K562 (cell line): ENCODE results near the gene TIMP4. TPM values are rescaled to one million over a fixed set of nuclear protein-coding genes. Genes with fewer than 3 reads are reported as not detected.

Experiments
- CBX1 ChIP-seq: sonication (generic); IDR thresholded peaks from 2 replicates; pipeline ENCODE4 v1.6.1; 2016; ENCODE audit warnings: antibody characterized with exemption, low read depth, mild to moderate bottlenecking
- CTCFL ChIP-seq: IDR thresholded peaks from 2 replicates; pipeline ENCODE4 v1.6.1; 2011; ENCODE audit warnings: borderline replicate concordance, low read depth, mild to moderate bottlenecking, moderate library complexity, low read length; ENCODE audit not compliant: insufficient read depth, poor library complexity, severe bottlenecking
- FOSL1 ChIP-seq: fragments of 200-800 bp; sonication (Bioruptor generic); conservative IDR thresholded peaks from 2 replicates; pipeline ENCODE4 v1.6.1; 2016; ENCODE audit warnings: missing genetic modification characterization, missing compliant biosample characterization
- FOXP1 ChIP-seq: sonication (generic); formaldehyde crosslinking; IDR thresholded peaks from 2 replicates; pipeline ENCODE4 v1.8.0; 2022; ENCODE audit warnings: mild to moderate bottlenecking, missing genetic modification reagents
- GABPA ChIP-seq: fragments of 200-800 bp; sonication (Bioruptor generic); conservative IDR thresholded peaks from 2 replicates; pipeline ENCODE4 v1.6.1; 2016; ENCODE audit warnings: low read depth, missing genetic modification characterization, missing compliant biosample characterization
- GATAD2A ChIP-seq: fragments of 450-650 bp; IDR thresholded peaks from 2 replicates; pipeline ENCODE4 v1.6.1; 2017
- HMG20A ChIP-seq: fragments of 450-650 bp; formaldehyde crosslinking; conservative IDR thresholded peaks from 2 replicates; pipeline ENCODE4 v1.4.0; 2020; ENCODE audit warnings: mild to moderate bottlenecking, mixed read lengths
- LCOR ChIP-seq: sonication (generic); formaldehyde crosslinking; IDR thresholded peaks from 2 replicates; pipeline ENCODE4 v1.8.0; 2022; ENCODE audit warnings: mild to moderate bottlenecking, missing genetic modification reagents
- NR2C1 ChIP-seq, 2 experiments: fragments of 450-650 bp; IDR thresholded peaks; 2 replicates each; pipeline ENCODE4 v1.6.1; 2017; ENCODE audit warnings: mild to moderate bottlenecking in 2 of 2, antibody characterized with exemption in 1 of 2, inconsistent platforms in 1 of 2, missing compliant biosample characterization in 1 of 2, missing genetic modification characterization in 1 of 2
- POLR2AphosphoS5 ChIP-seq: IDR thresholded peaks from 2 replicates; pipeline ENCODE4 v1.6.1; 2011; ENCODE audit warnings: mild to moderate bottlenecking, low read depth, low read length, moderate library complexity; ENCODE audit not compliant: control insufficient read depth, insufficient read depth
- PREB ChIP-seq: sonication (generic); formaldehyde crosslinking; IDR thresholded peaks from 2 replicates; pipeline ENCODE4 v1.8.1; 2023; ENCODE audit warnings: mild to moderate bottlenecking, missing genetic modification reagents
- PURB ChIP-seq: sonication (generic); formaldehyde crosslinking; IDR thresholded peaks from 2 replicates; pipeline ENCODE4 v1.9.0; 2021; ENCODE audit warnings: low read depth, mild to moderate bottlenecking, missing genetic modification reagents
- RUNX1 ChIP-seq: sonication (generic); IDR thresholded peaks from 2 replicates; pipeline ENCODE4 v1.6.1; 2016; ENCODE audit warnings: antibody characterized with exemption, low read depth
- TAL1 ChIP-seq: fragments of 450-650 bp; IDR thresholded peaks from 2 replicates; pipeline ENCODE4 v1.6.1; 2016; ENCODE audit warnings: mild to moderate bottlenecking
- TCFL5 ChIP-seq: fragments of 250-450 bp; sonication (Bioruptor Pico); conservative IDR thresholded peaks from 2 replicates; pipeline ENCODE4 v1.6.1; 2021; ENCODE audit warnings: mild to moderate bottlenecking, moderate library complexity, matching md5 sums
- U2AF1 ChIP-seq: fragments of 200-400 bp; formaldehyde crosslinking; optimal IDR thresholded peaks from 2 replicates; pipeline ENCODE3; 2017; ENCODE audit warnings: mild to moderate bottlenecking, low read depth, low read length, moderate library complexity
- ZBED1 ChIP-seq: IDR thresholded peaks from 2 replicates; pipeline ENCODE4 v1.6.1; 2014
- ZNF121 ChIP-seq: sonication (generic); formaldehyde crosslinking; conservative IDR thresholded peaks from 2 replicates; pipeline ENCODE4 v1.8.0; 2022; ENCODE audit warnings: missing genetic modification reagents
- ZNF175 ChIP-seq: fragments of 200-800 bp; sonication (Bioruptor generic); IDR thresholded peaks from 2 replicates; pipeline ENCODE4 v1.6.1; 2016; ENCODE audit warnings: low read depth, mild to moderate bottlenecking, missing genetic modification characterization, missing compliant biosample characterization
- ZNF695 ChIP-seq: fragments of 450-650 bp; formaldehyde crosslinking; IDR thresholded peaks from 2 replicates; pipeline ENCODE4 v1.4.0; 2020; ENCODE audit warnings: mild to moderate bottlenecking, moderate library complexity
- ZNF79 ChIP-seq: fragments of 250-450 bp; sonication (Bioruptor Pico); IDR thresholded peaks from 2 replicates; pipeline ENCODE4 v1.4.0; 2020; ENCODE audit warnings: low read depth, mild to moderate bottlenecking, moderate library complexity
- polyA plus RNA-seq, 8 experiments: library from polyadenylated mRNA; depleted of rRNA in 4 of 8; stranded (reverse) in 5 of 8; unstranded in 3 of 8; fragments of >200 nt; fragmentation: Nextera tagmentation in 2 of 8; fragmentation: Illumina TruSeq in 1 of 8; extraction: Ambion mirVana in 2 of 8; extraction: Trizol in 1 of 8; gene quantifications; 2 replicates each; pipeline versions ENCODE4 v1.2.1 to v1.2.3, GENCODE V29; 2011 to 2014; ENCODE audit warnings: inconsistent platforms in 1 of 8, missing spikeins in 1 of 8
- total RNA-seq, 7 experiments: library from RNA; depleted of rRNA in 6 of 7; stranded (reverse); fragments of >200 nt in 6 of 7; fragmentation: Illumina TruSeq in 2 of 7; extraction: Trizol in 2 of 7; gene quantifications; 2 replicates each; pipeline versions ENCODE4 v1.2.1 to v1.2.3, GENCODE V29; 2011 to 2021; ENCODE audit warnings: low replicate concordance in 1 of 7
- TF ChIP-seq, protein P1 (sequence below), 2 experiments: fragments of 450-650 bp; IDR thresholded peaks; 2 replicates each; pipeline ENCODE4 v1.6.1; 2016
- TF ChIP-seq, protein P2 (sequence below): fragments of 450-650 bp; IDR thresholded peaks from 2 replicates; pipeline ENCODE4 v1.6.1; 2016; ENCODE audit warnings: antibody characterized with exemption

The TIMP4 gene
- total and polyA plus RNA-seq, 9 of the 15 experiments (the other 6 are each of a cell fraction or from before 2014, with no cell fraction given), result 0.03 to 0.07 TPM; not detected in 7

DNA sequence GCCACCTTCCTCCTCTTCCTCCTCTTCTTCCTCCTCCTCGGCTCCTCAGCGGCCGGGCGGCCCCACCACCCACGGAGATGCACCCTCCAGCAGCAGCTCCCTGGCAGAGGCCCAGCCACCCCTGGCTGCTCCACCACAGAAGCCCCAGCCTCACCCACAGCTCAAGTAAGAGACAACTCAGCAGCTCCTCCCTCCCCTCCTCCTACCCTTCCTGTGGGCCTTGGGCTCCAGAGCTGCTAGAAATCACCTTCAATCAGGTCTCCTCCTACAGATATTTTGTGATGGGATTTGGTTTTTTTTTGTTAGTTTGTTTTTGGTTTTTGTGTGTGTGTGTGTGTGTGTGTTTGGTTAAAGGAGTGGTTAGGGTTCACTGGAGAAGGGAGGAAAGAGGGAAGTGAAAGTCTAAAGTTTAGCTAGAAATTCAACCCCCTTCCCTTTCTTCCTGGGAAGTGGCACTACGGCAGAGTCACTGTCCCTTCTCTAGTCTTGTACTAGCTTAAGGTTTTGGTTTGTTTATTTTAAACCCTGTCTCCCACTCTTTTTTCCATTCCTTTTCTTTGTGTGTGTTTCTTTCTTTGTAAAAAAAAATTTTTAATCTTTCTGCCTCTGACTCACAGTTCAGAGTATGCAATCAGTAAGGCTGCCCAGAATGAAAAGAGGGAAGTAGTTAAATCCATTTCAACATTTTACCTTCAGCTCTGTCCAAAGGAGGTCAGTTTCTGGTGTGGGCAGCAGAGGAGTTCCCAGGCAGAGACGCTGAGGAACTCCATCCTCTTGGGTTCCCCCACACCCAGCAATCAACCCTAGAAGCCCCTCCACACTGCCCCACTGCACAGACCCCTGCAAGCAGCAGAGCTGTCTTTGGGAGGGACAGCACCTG lies 29.0 kb upstream of the TIMP4 start (continued):
- TF ChIP-seq NR2C1 (IDR thresholded peaks at IDR 0.05) (no peak), NR2C1 (tag; IDR thresholded peaks at IDR 0.05) (no peak), CTCFL (no peak), LCOR (CRISPR knock-in tag) (0 out of 2 replicates have a peak, but pooled peaks have one; percentile 28), CBX1 (no peak), FOXP1 (CRISPR knock-in tag) (no peak), TCFL5 (CRISPR knock-in tag) (no peak), ZNF121 (CRISPR knock-in tag) (no peak), HMG20A (CRISPR knock-in tag) (no peak), GATAD2A (no peak), FOSL1 (peak; percentile 68), RUNX1 (no peak), GABPA (no peak), ZNF695 (CRISPR knock-in tag) (no peak), ZNF79 (CRISPR knock-in tag) (no peak), ZBED1 (no peak), TAL1 (no peak), PURB (no peak), PREB (CRISPR knock-in tag) (no peak), ZNF175 (CRISPR knock-in tag) (0 out of 2 replicates have a peak, but pooled peaks have one; percentile 35), POLR2AphosphoS5 (no peak), U2AF1 (no peak)
- TF ChIP-seq, protein P1, sequence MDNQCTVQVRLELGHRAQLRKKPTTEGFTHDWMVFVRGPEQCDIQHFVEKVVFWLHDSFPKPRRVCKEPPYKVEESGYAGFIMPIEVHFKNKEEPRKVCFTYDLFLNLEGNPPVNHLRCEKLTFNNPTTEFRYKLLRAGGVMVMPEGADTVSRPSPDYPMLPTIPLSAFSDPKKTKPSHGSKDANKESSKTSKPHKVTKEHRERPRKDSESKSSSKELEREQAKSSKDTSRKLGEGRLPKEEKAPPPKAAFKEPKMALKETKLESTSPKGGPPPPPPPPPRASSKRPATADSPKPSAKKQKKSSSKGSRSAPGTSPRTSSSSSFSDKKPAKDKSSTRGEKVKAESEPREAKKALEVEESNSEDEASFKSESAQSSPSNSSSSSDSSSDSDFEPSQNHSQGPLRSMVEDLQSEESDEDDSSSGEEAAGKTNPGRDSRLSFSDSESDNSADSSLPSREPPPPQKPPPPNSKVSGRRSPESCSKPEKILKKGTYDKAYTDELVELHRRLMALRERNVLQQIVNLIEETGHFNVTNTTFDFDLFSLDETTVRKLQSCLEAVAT (IDR thresholded peaks at IDR 0.05), result no peak
- TF ChIP-seq, protein P2, sequence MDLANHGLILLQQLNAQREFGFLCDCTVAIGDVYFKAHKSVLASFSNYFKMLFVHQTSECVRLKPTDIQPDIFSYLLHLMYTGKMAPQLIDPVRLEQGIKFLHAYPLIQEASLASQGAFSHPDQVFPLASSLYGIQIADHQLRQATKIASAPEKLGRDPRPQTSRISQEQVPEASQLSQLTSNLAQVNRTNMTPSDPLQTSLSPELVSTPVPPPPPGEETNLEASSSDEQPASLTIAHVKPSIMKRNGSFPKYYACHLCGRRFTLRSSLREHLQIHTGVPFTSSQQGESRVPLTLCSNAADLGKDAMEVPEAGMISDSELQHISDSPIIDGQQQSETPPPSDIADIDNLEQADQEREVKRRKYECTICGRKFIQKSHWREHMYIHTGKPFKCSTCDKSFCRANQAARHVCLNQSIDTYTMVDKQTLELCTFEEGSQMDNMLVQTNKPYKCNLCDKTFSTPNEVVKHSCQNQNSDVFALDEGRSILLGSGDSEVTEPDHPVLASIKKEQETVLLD, result no peak
